Activated CD8-positive, alpha-beta memory T cell treated with anti-CD3 and anti-CD28 coated beads for 24 hours (primary cell): ENCODE measurements around the gene IL4I1.
A peak's percentile ranks its signal among the peaks of the same experiment; 100 is the strongest.

Experiments used
- DNase-seq: peaks from one replicate; pipeline ENCODE4 v3.0.0-alpha.2; 2020

Gene IL4I1

DNA sequence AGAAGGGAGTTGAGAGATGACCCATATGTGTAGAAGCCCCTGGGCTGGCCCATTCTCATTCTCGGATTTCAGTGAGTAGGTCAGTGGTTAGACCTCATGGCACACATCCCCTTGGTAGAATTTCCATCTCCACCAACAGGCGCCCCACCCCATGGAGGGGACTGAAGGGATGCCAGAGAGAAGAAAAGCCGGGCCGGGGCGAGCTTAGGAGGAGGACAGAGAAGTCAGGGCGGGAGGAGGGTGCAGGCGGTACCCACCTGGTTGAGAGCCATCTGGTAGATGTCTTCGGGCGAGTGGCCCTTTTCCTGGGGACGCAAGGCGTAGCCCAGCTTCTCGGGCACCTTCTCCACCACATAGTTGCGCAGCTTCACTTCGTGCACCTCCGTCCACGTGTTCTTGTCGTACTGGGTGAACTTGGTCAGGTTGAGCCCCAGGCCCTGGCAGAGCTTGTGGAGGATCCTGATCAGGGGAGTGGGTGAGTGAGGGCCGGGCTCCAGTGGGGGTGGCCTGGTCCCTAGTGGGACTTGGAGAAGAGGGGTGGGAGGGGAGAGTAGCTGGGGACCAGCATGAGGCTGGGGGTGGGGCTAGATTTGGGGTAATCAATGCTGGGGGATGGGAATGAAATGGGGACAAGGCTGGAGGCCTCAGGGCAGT is 2.5 kb downstream of the IL4I1 start:
- no peak for DNase-seq

DNA sequence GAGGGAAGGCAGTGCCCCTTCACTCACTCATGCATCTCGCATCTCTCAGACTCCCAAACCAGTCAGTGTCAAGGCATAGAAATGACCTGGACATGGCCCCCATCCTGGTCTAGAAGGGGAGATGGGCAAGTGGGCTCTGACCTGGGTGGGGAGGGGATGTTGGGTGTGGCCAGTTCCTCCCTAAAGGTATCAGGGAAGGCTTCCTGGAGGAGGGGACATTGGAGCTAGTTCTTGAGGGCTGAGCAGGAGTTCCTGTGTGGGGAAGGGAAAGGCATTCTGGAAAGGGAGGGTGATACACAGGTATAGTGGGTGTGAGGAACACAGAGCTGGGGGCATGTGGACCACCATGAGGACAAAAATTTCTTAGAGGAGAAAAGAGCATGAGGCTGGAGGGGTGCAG is 4.0 kb downstream of the IL4I1 start:
- DNase-seq: no peak

DNA sequence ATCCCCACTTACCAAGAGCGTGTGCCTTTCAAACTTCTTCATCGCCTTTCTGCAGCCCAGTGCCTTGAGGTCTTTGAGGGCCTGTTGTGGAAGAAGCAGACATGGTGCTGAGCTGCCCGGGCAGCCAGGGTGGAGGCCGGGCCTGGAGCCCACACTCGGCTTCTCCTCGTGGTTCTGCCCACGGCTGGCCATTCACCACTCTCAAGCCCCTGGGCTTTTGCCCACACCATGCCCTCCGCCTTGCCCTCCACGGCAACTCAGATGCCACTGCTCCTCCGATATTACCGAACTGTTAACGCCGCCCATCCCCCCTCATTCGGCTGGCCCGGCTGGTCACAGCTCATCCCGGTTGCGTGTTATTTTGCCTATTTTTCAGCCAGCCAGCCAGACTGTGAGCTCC is 5.3 kb downstream of the IL4I1 start:
- DNase-seq: no peak

DNA sequence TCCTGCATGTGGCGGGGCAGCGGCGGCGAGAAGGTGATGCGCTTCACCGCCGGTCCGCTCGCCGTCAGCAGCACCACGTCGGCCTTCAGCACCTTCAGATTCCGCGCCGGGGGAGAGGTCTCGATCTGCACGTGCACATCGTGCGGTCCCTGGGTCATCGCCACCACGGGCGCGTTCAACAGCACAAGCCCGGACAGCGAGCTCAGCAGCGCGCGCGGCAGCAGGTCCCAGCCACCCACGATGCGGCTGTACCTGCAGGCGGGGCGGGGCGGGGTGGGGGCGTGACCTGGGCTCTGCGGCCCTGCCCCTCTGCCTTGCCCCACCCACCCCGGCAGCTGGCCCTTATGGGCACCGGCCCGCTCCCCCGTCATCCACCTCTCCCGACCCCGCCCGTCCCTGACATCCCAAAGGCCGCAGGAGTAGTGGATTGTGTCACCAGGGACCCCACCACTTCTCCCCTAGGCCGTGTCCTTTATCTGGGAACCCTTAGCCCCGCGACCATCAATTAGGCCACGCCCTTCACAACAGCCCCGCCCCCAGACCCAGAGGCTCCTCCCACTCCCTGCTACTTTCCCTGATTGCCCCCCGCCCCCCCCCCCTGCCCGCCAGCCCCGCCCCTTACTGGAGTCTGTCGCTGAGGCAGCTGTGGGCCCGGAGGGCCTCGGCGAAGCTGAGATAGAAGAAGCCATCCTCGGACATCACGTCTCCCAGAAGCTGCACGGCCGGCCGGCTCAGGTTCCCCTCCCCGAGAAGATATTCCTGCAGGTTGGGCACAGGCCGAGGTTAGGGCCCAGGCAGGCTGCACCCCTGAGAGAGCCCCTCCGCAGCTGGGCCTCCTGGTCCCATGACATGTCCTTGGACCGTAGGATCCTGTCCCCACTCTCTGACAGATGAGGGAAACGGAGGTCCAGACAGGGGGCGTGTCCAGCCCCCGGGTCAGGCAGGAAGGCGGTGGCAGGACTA is 6.1 kb downstream of the IL4I1 start:
- peak; percentile 88 for DNase-seq

DNA sequence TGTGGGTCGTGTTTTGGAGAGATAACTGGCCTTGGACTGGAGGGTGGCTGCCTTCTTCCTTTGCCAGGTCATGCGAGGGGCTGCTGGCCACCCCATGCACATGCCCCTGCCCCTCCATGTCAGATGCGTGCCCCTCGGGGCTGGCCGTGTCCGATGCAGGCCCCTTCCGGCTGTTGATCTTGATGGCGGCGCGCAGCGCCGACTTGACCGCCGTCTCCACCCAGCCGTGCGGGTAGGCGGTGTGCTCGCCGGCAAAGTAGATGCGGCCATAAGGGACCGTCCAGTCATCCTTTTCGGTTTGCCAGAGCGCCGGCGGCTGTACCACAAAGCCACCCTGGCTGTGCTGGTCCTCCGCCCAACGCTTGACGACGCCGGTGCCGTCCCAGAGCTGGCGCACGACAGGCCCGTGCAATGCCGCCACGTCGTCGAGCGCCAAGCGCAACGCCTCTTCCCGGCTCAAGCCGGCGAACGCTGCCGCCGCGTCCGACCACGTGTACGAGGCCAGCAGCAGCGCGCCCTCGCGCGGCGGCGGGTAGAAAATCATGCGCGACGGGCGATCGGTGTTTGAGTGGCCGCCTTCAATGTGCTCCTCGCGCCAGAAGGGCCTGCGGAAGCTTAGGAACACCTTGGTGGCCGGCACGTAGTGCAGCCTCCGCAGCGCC is 6.9 kb downstream of the IL4I1 start:
- DNase-seq: peak; percentile 88

DNA sequence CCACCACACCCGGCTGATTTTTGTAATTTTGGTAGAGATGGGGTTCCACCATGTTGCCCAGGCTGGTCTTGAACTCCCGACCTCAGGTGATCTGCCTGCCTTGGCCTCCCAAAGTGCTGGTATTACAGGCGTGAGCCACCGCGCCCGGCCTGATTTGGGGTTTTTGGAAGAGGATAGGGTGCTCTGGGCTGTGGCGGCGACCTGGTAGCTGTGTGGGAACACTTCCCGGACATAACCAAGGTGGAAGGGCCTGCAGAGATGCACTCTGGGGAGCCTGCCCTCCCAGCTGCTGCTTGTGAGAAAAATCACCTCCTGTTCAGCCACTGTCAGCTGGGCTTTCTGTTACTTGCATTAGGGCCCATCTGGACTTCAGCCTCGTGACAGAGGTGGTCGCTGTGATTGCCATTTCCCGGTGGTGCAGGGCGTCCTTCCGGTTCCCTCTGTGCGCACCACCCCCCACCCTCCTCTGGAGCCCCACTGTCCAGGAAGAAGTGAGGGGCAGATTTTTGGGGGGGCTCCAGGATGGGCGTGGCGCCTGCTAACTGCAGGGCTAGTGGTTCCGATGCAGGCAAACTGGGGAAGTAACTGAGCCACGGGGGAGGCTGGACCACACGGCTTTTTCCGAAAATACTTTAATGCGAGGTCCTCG is 7.5 kb downstream of the IL4I1 start:
- DNase-seq: no peak

DNA sequence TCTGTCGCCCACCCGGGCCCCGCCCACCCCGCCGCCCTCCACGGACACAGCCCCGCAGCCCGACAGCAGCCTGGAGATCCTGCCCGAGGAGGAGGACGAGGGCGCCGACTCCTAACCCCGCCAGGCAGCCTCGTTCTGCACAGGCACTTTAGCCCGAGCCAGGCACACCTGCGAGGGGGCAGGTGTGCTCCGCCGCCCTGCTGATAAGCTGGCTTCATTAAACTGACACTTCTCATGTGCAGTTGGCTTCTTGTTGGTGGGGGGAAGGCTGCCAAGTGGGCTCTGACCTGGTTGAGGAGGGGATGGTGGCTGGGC is 8.2 kb downstream of the IL4I1 start:
- DNase-seq: no peak

DNA sequence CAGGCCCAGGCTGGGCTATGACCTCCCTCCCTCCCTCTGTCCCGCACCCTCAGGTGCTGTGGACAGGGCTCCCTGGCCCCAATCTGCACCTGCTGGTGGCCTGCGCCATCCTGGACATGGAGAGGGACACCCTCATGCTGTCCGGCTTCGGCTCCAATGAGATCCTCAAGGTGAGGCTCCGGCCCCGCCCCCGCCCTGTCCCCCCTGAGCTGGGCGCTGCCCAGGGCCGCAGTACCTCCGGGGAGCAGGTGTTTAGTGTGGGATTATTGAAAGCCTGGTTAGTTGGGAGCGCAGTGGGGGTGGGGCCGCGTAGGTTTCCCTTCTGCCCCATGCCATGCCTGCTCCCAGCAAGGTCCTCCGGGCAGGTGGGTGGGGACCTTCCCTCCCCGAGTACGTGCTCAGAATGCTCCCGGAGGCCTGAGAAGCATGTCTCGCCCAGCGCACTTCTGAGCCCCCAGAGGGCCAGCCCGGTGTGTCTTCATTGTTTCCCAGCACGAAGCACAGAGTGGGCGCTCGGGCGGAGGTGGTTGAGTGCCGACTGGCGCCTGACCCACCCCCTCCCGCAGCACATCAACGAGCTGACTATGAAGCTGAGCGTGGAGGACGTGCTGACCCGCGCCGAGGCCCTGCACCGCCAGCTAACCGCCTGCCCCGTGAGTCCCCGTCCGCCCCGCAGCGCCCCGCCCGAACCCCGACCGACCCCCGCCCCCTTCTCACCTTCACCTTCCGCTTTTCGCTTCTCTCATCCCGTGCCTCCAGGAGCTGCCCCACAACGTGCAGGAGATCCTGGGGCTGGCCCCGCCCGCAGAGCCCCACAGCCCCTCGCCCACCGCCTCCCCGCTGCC is 8.8 kb downstream of the IL4I1 start:
- no peak for DNase-seq

DNA sequence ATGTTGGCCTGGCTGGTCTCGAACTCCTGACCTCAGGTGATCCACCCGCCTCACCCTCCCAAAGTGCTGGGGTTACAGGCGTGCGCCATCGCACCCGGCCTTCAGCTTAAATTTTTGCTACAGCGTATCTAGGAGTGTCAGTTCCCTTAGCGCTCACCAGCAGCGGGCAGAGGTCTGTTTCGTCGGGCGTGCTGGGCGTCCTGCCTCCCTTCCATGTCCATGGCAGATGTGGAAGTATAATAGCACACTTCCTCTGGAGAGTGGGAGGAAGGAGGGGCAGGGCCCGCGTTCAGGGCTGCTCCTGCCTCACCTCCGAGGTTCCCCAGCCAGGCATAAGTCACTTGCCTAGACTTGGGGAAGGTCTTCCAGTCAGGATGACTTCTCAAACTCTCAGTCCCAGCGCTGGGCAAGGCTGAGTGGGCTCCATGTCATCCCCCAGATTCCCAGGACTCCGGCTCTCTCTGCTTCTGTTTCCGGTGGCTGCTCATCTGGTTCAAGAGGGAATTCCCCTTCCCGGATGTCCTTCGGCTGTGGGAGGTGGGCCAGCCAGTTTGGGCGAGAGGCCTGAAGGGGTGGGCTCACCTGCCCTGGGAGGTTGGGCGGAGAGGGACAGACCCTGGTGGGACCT is 9.5 kb downstream of the IL4I1 start:
- no peak for DNase-seq

DNA sequence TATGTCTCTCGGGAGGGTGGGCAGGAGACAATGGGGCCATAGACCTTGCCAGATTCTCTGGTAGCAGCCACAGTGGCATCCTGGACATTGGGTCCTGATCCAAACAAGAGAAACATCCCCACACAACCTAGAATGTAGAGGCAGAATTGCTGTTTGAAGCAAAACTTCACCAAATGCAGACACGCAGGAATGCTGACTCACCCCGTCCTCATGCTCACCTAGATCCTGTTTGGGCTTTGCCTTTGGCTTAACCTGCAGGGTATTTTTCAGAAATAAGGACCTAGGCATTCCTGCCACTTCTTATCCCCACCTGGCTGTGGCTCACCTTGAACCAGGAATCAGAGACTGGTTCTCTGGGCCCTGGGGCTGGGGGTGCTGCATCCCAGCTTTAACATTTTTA is 11.9 kb downstream of the IL4I1 start:
- no peak for DNase-seq

DNA sequence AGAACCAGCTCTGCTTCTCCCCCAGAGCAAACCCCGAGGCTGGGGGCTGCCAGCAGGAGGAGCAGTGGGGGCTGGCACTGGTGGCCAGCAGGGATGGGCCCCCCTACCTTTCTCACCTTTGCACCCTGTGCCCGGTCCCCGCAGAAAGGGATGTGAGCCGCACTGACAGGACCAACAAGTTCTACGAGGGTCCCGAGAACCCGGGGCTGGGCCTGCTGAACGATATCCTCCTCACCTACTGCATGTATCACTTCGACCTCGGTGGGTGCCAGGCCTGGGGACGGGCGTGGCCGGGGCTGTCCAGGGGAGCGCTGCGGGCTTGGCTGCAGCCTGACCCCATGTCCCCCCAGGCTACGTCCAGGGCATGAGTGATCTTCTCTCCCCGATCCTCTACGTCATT is 12.6 kb downstream of the IL4I1 start:
- DNase-seq: no peak

DNA sequence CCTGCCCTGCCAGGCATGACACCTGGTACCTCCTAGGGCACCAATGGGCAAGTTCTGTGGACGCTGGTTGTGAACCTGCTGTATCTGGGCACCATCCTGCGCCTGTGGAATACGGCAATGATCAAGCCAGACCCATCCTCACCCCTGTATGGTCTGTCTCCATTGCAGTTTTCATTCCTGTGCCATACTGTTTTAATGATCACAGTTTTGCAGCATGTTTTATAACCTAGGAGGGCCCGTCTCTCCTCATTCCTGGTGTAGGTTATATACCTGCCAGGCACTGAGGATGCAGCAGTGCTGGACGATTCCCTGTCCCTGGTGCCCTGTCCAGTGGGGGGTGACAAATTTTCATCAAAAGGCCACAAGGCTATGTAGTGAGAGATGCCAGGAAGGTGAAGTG is 13.6 kb downstream of the IL4I1 start:
- no peak for DNase-seq

DNA sequence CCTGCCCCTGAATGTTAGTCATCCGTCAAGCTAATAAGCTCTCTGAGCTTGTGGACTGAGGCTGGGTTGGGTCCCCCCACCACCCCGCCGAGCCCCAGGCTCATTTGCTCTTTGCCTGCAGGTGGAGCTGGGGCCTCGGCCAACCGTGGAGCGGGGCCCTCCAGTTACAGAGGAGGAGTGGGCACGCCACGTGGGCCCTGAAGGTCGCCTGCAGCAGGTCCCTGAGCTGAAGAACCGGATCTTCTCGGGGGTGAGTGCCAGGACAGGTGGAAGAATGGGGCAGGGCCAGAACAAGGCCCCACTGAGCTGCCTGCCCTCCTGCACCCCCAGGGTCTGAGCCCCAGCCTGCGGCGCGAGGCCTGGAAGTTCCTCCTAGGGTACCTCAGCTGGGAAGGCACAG is 14.0 kb downstream of the IL4I1 start:
- DNase-seq: no peak

DNA sequence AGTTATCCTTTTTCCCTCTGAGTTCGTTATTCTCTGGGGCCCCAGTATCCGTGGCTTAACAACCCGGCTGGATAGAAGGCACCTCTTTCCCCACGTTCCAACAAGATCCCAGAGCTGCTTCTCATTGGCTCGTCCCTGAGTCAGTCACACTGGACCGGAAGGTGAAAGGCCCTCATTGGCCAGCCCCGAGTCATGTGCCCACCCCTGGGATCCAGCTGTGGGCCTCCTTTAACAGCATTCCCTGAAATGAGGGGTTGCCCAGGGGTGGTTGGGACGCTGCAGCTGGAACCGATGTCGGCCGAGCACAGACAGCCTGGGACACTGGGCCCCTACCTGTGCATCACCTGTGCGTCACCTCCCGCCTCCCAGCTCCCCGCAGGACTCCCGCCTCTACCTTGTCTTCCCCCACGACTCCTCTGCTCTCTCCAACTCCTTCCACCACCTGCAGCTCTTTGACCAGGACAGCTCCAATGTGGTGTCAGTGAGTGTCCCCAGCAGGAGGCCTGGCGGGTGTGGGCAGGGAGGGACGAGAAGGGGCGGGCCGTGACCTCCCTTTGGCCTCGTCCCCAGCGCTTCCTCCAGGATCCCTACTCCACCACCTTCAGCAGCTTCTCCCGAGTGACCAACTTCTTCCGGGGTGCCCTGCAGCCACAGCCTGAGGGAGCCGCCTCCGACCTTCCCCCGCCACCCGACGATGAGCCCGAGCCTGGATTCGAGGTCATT is 14.9 kb downstream of the IL4I1 start:
- DNase-seq: no peak

DNA sequence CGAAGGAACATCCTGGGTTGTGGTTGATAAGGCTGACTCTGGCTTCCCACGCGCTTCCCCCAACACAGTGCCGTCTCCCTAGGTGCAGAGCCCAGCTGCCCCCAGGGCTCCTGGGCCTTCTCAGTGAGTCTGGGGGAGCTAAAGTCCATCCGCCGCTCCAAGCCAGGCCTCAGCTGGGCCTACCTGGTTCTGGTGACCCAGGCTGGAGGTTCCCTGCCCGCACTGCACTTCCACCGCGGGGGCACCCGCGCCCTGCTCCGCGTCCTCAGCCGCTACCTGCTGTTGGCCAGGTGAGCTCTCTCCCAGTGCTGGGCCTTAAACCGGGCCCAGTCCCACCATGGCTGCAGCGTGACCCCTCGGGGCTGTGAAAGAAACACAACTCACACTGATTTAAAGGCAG is 15.5 kb downstream of the IL4I1 start:
- DNase-seq: no peak

DNA sequence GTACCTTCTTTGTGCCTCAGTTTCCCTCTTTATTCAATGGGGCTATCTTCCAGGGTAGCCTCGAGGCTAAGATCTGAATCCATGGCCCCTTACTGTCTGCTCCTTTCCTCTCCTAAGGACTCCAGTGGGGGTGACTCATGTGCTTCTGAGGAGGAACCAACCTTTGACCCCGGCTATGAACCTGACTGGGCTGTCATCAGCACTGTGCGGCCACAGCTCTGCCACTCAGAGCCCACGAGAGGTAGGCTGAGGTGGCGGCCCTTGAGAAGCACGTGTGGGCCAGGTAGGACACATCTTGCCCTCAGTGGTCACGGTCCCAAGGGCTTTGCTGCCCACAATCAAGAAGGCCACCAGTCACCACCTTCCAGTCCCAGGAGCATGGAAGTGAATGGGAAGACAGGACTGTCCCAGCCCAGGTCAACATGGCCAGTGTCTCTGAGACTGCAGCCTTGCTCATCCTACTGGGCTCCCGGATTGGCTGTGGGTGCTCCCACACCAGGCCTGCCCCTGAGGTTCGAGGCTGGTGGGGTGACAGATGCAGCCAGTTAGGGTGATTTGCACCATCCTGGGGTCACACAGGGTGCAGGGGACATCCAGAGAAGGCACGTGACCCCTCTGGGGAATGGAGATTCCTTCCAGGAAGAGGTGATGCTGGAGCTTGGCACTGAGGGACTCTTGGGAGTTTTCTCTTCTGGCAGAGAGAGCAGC is 16.4 kb downstream of the IL4I1 start:
- DNase-seq: no peak

DNA sequence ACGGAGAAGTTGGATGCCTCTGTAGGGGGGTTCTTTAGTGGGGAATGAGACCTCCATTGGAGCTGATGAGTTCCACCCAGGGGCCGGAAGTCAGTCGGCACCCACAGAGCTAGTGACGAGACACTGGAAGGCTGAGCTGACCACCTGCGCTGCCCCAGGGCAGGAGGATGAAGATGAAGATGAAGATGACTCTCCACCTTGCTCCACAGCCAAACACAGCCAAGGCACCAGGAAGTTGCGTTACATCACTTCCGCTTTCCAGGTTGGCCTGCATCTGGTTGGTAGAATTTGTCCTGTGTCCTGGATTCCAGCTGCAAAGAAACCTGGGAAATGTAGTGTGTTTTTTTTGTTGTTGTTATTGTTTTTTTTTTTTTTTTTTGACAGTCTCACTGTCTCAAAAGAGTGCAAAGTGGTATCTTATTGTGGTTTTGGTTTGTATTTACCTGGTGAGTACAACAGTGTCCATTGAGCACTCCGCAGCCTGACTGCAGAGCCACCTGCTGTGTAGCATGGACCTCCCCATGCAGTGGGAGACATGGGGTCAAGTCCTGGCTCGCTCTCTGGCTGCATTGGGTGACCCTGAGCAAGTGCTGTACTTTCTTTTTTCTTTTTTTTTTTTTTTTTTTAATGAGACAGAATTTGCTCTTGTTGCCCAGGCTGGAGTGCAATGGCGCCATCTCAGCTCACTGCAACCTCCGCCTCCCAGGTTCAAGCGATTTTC is 17.3 kb downstream of the IL4I1 start:
- DNase-seq: no peak

DNA sequence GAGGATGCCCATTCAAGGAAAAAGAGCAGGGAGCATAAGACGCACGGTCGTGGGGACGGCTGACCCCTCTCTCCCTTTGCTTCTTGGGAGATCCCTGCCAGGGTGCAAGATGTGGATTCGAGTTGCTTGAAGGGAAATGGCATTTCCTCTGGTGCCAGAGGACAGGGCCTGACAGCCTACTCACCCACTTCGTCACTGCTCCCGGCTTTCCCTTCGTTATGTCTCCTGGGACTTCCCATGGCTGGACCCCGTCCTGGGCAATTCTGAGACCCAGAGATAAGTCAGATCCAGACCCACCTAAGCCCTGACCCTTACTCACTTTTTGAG is 18.0 kb downstream of the IL4I1 start:
- DNase-seq: no peak

DNA sequence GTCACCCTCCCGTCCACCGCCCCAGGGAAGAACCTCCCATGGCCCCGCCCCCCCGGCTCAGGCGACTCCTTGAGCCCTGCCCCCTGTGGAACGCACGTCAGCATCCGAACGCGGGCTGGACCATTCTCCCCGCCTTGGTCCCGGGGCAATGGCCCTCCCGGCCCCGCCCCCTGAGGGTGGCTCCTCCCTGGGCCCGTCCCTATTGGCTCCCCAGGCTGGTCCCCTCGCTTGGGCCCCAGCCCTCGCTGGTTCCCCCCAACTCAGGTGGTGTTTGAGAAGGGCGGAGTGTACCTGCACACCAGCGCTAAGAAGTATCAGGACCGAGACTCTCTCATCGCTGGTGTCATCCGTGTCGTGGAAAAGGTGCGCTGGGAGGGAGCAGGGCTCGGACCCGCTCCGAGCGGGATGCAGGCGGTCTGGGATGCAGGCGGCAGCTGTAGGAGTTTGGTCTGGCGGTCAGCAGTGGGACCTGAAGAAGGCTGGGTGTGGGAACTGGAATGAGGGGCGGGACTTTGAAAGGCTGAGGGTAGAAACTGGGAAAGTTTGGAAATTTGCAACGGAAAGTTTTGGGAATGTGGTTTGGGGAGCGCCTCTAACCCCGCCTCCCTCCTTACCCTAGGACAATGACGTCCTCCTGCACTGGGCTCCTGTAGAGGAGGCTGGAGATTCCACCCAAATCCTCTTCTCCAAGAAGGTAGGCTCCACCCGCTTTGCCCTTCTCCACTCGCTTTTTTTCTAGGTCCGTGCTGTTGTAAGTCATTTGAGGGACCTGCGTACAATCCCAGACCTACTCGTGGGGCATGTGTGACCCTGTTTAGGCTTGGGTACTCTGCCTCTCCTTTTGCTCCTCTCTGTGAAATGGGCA is 18.6 kb downstream of the IL4I1 start:
- DNase-seq: no peak
